Activated CD8-positive, alpha-beta T cell treated with anti-CD3 and anti-CD28 coated beads for 36 hours (primary cell): Measurements from ENCODE around the gene COX8C. TPM values are rescaled to one million over a fixed set of nuclear protein-coding genes. Genes with fewer than 3 reads are reported as not detected.

Experiments used
- ATAC-seq: fragments of 200-7000 bp; cut with Tn5 transposase; one replicate; pipeline ENCODE4 v1.10.0; 2021; ENCODE audit warnings: mild to moderate bottlenecking, moderate library complexity
- CTCF ChIA-PET: fragments of 350-600 bp; sonication (Branson Sonifier 250); formaldehyde crosslinking; loops from one replicate; lab custom pipeline; 2021; ENCODE audit warnings: antibody characterized with exemption; lab: Charles Lee
- POLR2A ChIA-PET: fragments of 350-600 bp; sonication (Branson Sonifier 250); formaldehyde crosslinking; loops from one replicate; lab custom pipeline; 2021; ENCODE audit warnings: antibody characterized with exemption; lab: Charles Lee
- DNase-seq: peaks from one replicate; pipeline ENCODE4 v3.0.0-alpha.2; 2020
- H3K27ac Mint-ChIP-seq: one replicate; pipeline ENCODE4 v1.8.0; 2021; ENCODE audit warnings: mild to moderate bottlenecking, mixed read lengths
- H3K27me3 Mint-ChIP-seq: one replicate; pipeline ENCODE4 v1.8.0; 2021; ENCODE audit warnings: mixed read lengths
- H3K36me3 Mint-ChIP-seq: one replicate; pipeline ENCODE4 v1.8.0; 2021; ENCODE audit warnings: low read depth, mixed read lengths
- H3K4me1 Mint-ChIP-seq: one replicate; pipeline ENCODE4 v1.8.0; 2021; ENCODE audit warnings: low read depth, mixed read lengths
- H3K4me3 Mint-ChIP-seq: one replicate; pipeline ENCODE4 v1.8.0; 2021; ENCODE audit warnings: mild to moderate bottlenecking, moderate library complexity, mixed read lengths
- H3K9me3 Mint-ChIP-seq: one replicate; pipeline ENCODE4 v1.8.0; 2021; ENCODE audit warnings: mixed read lengths
- CTCF ChIP-seq: fragments of 200-600 bp; IDR thresholded peaks from one replicate; pipeline ENCODE4 v1.8.0; 2022; ENCODE audit warnings: antibody characterized with exemption, mild to moderate bottlenecking
- intact Hi-C: fragments of 100-400 bp; cut with micrococcal nuclease; formaldehyde crosslinking; loops from one replicate; pipeline ENCODE4 v1.10.0; 2022
- total RNA-seq, 2 experiments: library from RNA; stranded (reverse); gene quantifications; one replicate each; pipeline ENCODE4 v1.2.3, GENCODE V29; 2021

COX8C gene
- total RNA-seq, 2 experiments from 2014 or later, result not detected

- POLR2A ChIA-PET, result interaction anchor here (0.8 kb wide), 2 partner anchors 11 to 27 kb away, joined by 3 to 4 read pairs; no protein-coding TSS in a partner anchor
- peaks cover 18% of the 10 kb centered on the region for H3K4me1 Mint-ChIP-seq
- no peak for ATAC-seq
Measured at GRCh38 chr14:93302688-93303581, 44.0 kb upstream of the COX8C start.

GRCh38 chr14:93303659-93304058, 43.3 kb upstream of the COX8C start:
- H3K36me3 Mint-ChIP-seq, result no peaks in the 10 kb centered on the region
- intact Hi-C loops, result no loop called here
- peaks cover 17% of the 10 kb centered on the region for H3K4me1 Mint-ChIP-seq
- H3K9me3 Mint-ChIP-seq, result no peaks in the 10 kb centered on the region
- no peaks in the 10 kb centered on the region for H3K27me3 Mint-ChIP-seq
- DNase-seq (no peak), ATAC-seq (no peak)
- ChIA-PET POLR2A (no interaction called here), CTCF (interaction anchor here (1.5 kb wide), 1 partner anchor 14 kb away, joined by 4 read pairs; no protein-coding TSS in a partner anchor)
- no peak overlapping the region for H3K27ac Mint-ChIP-seq
- H3K4me3 Mint-ChIP-seq, result no peak overlapping the region
- TF ChIP-seq CTCF, result no peak

More at GRCh38 chr14:93302688-93303581, 44.0 kb upstream of the COX8C start:
- no peak overlapping the region for H3K27ac Mint-ChIP-seq
- H3K36me3 Mint-ChIP-seq, result no peaks in the 10 kb centered on the region
- no peak for DNase-seq
- no peak overlapping the region for H3K4me3 Mint-ChIP-seq
- CTCF ChIA-PET, result interaction anchor here (1.5 kb wide), 1 partner anchor 14 kb away, joined by 4 read pairs; no protein-coding TSS in a partner anchor
- intact Hi-C loops, result no loop called here
- H3K9me3 Mint-ChIP-seq, result no peaks in the 10 kb centered on the region
- no peak for TF ChIP-seq CTCF
- H3K27me3 Mint-ChIP-seq, result no peaks in the 10 kb centered on the region

GRCh38 chr14:93304771-93305170, 42.2 kb upstream of the COX8C start:
- no peak for TF ChIP-seq CTCF
- Mint-ChIP-seq H3K27me3 (no peaks in the 10 kb centered on the region), H3K9me3 (no peaks in the 10 kb centered on the region), H3K4me1 (peaks cover 22% of the 10 kb centered on the region), H3K4me3 (no peak overlapping the region), H3K36me3 (no peaks in the 10 kb centered on the region), H3K27ac (no peak overlapping the region)
- DNase-seq (no peak), ATAC-seq (no peak)
- POLR2A ChIA-PET, result no interaction called here
- CTCF ChIA-PET, result no interaction called here
- intact Hi-C loops, result no loop called here

GRCh38 chr14:93305725-93306418, 41.1 kb upstream of the COX8C start:
- Mint-ChIP-seq H3K27ac (no peak overlapping the region), H3K27me3 (no peaks in the 10 kb centered on the region), H3K4me1 (peaks cover 20% of the 10 kb centered on the region), H3K36me3 (no peaks in the 10 kb centered on the region), H3K9me3 (no peaks in the 10 kb centered on the region), H3K4me3 (no peak overlapping the region)
- TF ChIP-seq CTCF, result no peak
- CTCF ChIA-PET, result no interaction called here
- intact Hi-C loops, result no loop called here
- no peak for ATAC-seq
- DNase-seq, result no peak
- POLR2A ChIA-PET, result no interaction called here
